RWPE2 (cell line): Measurements from ENCODE around the gene GPRC5D.

Experiments used
- ATAC-seq: fragments of 200-7000 bp; cut with Tn5 transposase; 3 replicates; pipeline ENCODE4 v1.9.1; 2021; ENCODE audit warnings: low read depth
- DNase-seq: peaks from one replicate; pipeline ENCODE4 v3.0.0-alpha.2; 2020; ENCODE audit warnings: low spot score
- H3K27ac ChIP-seq: fragments of 450-650 bp; 2 replicates; pipeline ENCODE4 v1.5.1; 2017; ENCODE audit warnings: mild to moderate bottlenecking; ENCODE audit not compliant: poor library complexity, severe bottlenecking
- H3K27me3 ChIP-seq: fragments of 250-450 bp; sonication (Bioruptor Pico); 2 replicates; pipeline ENCODE4 v1.5.1; 2021; ENCODE audit warnings: mild to moderate bottlenecking, moderate library complexity; ENCODE audit not compliant: insufficient read depth, poor library complexity, severe bottlenecking
- H3K36me3 ChIP-seq: fragments of 250-450 bp; sonication (Bioruptor Pico); 2 replicates; pipeline ENCODE4 v1.5.1; 2020; ENCODE audit warnings: low read depth, mild to moderate bottlenecking, moderate library complexity
- H3K4me1 ChIP-seq: fragments of 250-450 bp; sonication (Bioruptor Pico); 2 replicates; pipeline ENCODE4 v1.5.1; 2021; ENCODE audit warnings: mild to moderate bottlenecking, moderate library complexity; ENCODE audit not compliant: insufficient read depth, poor library complexity, severe bottlenecking
- H3K4me3 ChIP-seq: fragments of 250-450 bp; sonication (Bioruptor Pico); 2 replicates; pipeline ENCODE4 v1.5.1; 2021; ENCODE audit warnings: mild to moderate bottlenecking, moderate library complexity; ENCODE audit not compliant: severe bottlenecking
- H3K9me3 ChIP-seq: fragments of 250-450 bp; sonication (Bioruptor Pico); 2 replicates; pipeline ENCODE4 v1.5.1; 2021; ENCODE audit warnings: mild to moderate bottlenecking, moderate library complexity; ENCODE audit not compliant: severe bottlenecking
- TF ChIP-seq, protein P1 (sequence below): fragments of 450-650 bp; IDR thresholded peaks from one replicate; pipeline ENCODE4 v1.5.1; 2017; ENCODE audit warnings: mild to moderate bottlenecking, moderate library complexity; ENCODE audit not compliant: poor library complexity, severe bottlenecking

GPRC5D gene

GRCh38 chr12:12999271-12999958 lies 47.4 kb upstream of the GPRC5D start:
- no peaks in the 10 kb centered on the region for H3K9me3 ChIP-seq
- peak overlapping the region; percentile 71 for H3K4me3 ChIP-seq
- H3K27me3 ChIP-seq: no peaks in the 10 kb centered on the region
- no peaks in the 10 kb centered on the region for H3K4me1 ChIP-seq
- H3K27ac ChIP-seq: no peak overlapping the region
- H3K36me3 ChIP-seq: no peaks in the 10 kb centered on the region
- peak; percentile 35; the same call in 2 of the 3 replicates for ATAC-seq
- no peak for DNase-seq
- TF ChIP-seq, protein P1, sequence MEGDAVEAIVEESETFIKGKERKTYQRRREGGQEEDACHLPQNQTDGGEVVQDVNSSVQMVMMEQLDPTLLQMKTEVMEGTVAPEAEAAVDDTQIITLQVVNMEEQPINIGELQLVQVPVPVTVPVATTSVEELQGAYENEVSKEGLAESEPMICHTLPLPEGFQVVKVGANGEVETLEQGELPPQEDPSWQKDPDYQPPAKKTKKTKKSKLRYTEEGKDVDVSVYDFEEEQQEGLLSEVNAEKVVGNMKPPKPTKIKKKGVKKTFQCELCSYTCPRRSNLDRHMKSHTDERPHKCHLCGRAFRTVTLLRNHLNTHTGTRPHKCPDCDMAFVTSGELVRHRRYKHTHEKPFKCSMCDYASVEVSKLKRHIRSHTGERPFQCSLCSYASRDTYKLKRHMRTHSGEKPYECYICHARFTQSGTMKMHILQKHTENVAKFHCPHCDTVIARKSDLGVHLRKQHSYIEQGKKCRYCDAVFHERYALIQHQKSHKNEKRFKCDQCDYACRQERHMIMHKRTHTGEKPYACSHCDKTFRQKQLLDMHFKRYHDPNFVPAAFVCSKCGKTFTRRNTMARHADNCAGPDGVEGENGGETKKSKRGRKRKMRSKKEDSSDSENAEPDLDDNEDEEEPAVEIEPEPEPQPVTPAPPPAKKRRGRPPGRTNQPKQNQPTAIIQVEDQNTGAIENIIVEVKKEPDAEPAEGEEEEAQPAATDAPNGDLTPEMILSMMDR: no peak

DNA sequence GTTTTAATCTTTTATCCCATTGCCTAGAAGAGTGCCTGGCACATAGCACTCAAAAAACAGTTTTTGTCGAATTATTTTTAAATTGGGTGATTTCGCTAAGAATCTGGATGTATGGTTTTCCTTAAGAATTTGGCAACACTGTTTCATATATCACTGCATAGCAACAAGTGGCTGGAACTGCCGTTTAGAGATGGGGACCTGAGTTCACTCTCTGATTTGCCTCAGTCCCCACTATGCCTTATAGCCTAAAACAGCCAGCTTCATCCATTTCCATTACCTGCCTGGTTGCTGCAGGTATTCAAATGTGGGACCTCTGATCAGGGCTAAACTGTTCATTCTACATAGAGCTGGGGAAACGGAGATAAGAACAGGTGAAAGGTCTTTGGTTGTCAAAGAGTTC lies 46.3 kb upstream of the GPRC5D start:
- no peaks in the 10 kb centered on the region for H3K36me3 ChIP-seq
- DNase-seq (no peak), ATAC-seq (no peak)
- H3K4me3 ChIP-seq: no peak overlapping the region
- H3K27me3 ChIP-seq: no peaks in the 10 kb centered on the region
- TF ChIP-seq, protein P1: no peak
- H3K27ac ChIP-seq: no peak overlapping the region
- H3K4me1 ChIP-seq: no peaks in the 10 kb centered on the region
- no peaks in the 10 kb centered on the region for H3K9me3 ChIP-seq

DNA sequence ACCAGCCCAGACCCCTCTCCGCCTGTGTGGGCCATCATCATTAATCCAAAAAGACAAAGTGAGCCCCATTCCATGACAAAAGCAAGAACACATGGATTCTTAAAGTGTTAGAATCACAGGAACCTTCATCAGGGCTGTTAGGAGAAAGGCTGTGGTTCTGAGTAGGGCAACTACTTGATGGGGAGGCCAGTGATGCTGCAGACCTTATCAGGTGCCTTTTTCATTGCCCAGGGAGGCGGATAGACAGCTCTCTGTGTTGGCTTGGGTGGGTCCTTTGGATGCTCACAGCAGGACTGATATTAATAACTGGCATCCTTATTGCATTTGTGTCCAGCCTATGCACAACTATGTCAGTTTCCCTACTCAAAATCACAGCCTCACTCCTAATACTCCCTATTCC lies 45.8 kb upstream of the GPRC5D start:
- H3K27me3 ChIP-seq: no peaks in the 10 kb centered on the region

DNA sequence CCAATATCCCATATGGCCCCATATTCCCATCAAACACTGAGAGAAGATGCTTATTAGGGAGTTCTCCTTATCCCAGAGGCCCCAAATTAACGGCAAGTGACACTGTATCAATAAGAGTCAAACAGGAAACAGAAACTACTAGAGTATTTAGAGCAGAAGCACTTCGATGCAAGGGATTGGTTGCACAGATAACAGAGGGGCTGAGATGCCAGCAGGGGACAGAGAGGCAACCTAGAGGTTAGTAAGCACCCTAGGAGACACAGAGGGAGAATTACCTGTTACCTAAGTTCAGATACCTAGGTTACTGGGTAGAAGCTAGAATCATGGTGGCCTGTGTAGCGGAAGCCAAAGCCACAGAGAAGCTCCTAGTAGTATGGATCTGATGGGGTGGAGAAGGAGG lies 45.2 kb upstream of the GPRC5D start:
- DNase-seq: no peak
- Histone ChIP-seq H3K36me3 (no peaks in the 10 kb centered on the region), H3K9me3 (no peaks in the 10 kb centered on the region), H3K27me3 (no peaks in the 10 kb centered on the region), H3K4me1 (no peaks in the 10 kb centered on the region), H3K4me3 (no peak overlapping the region), H3K27ac (no peak overlapping the region)
- TF ChIP-seq, protein P1: no peak
- no peak for ATAC-seq

More for the DNA sequence above, 45.8 kb upstream of the GPRC5D start:
- DNase-seq (no peak), ATAC-seq (no peak)
- Histone ChIP-seq H3K27ac (no peak overlapping the region), H3K4me3 (no peak overlapping the region), H3K9me3 (no peaks in the 10 kb centered on the region), H3K4me1 (no peaks in the 10 kb centered on the region), H3K36me3 (no peaks in the 10 kb centered on the region)
- TF ChIP-seq, protein P1: no peak

GRCh38 chr12:12996209-12996608 lies 44.2 kb upstream of the GPRC5D start:
- Histone ChIP-seq H3K27me3 (no peaks in the 10 kb centered on the region), H3K9me3 (no peaks in the 10 kb centered on the region), H3K4me3 (no peak overlapping the region), H3K4me1 (no peaks in the 10 kb centered on the region), H3K36me3 (no peaks in the 10 kb centered on the region), H3K27ac (no peak overlapping the region)
- no peak for ATAC-seq
- TF ChIP-seq, protein P1: no peak
- DNase-seq: no peak
